Liver (tissue), 9 donors: ENCODE measurements around the gene UBXN11. TPM values are rescaled to one million over a fixed set of nuclear protein-coding genes. Genes with fewer than 3 reads are reported as not detected.
A peak's percentile ranks its signal among the peaks of the same experiment; 100 is the strongest.

Experiments
- DNase-seq: peaks from one replicate; pipeline ENCODE4 v3.0.0-alpha.2; 2017; ENCODE audit warnings: low spot score
- H3K27ac ChIP-seq, 2 donors: one replicate each; pipeline ENCODE4 v1.7.0; 2013; ENCODE audit warnings: inconsistent platforms in 2 of 2, low read length in 2 of 2, control low read depth in 1 of 2, low read depth in 1 of 2, mild to moderate bottlenecking in 1 of 2
- H3K27me3 ChIP-seq, 4 donors: one replicate each; pipeline versions ENCODE4 v1.6.1 to v1.7.0; 2013; ENCODE audit warnings: low read length in 3 of 4, inconsistent platforms in 1 of 4, mild to moderate bottlenecking in 1 of 4, moderate library complexity in 1 of 4; ENCODE audit not compliant: control insufficient read depth in 4 of 4, insufficient read depth in 4 of 4
- H3K36me3 ChIP-seq, 4 donors: one replicate each; pipeline versions ENCODE4 v1.6.1 to v1.7.0; 2013; ENCODE audit warnings: low read length in 3 of 4, mild to moderate bottlenecking in 3 of 4, low read depth in 1 of 4, moderate library complexity in 1 of 4; ENCODE audit not compliant: control insufficient read depth in 4 of 4, insufficient read depth in 3 of 4
- H3K4me1 ChIP-seq, 4 donors: one replicate each; pipeline versions ENCODE4 v1.6.1 to v1.7.0; 2013; ENCODE audit warnings: low read length in 3 of 4, mild to moderate bottlenecking in 3 of 4, moderate library complexity in 1 of 4; ENCODE audit not compliant: control insufficient read depth in 4 of 4, insufficient read depth in 4 of 4
- H3K4me3 ChIP-seq, 3 donors: one replicate each; pipeline versions ENCODE4 v1.6.1 to v1.7.0; 2013; ENCODE audit warnings: low read length in 3 of 3, control low read depth in 1 of 3, low read depth in 1 of 3, mild to moderate bottlenecking in 1 of 3
- H3K9ac ChIP-seq, 2 donors: one replicate each; pipeline ENCODE4 v1.7.0; 2013; ENCODE audit warnings: low read length in 2 of 2, mild to moderate bottlenecking in 2 of 2, moderate library complexity in 2 of 2, control low read depth in 1 of 2, low read depth in 1 of 2
- H3K9me3 ChIP-seq, 4 donors: one replicate each; pipeline versions ENCODE4 v1.6.1 to v1.7.0; 2013; ENCODE audit warnings: low read length in 3 of 4; ENCODE audit not compliant: control insufficient read depth in 4 of 4
- RAD21 ChIP-seq, 2 donors: IDR thresholded peaks; 2 replicates each; pipeline ENCODE4 v1.6.1; 2016; ENCODE audit warnings: antibody characterized with exemption in 2 of 2, mild to moderate bottlenecking in 2 of 2
- YY1 ChIP-seq: IDR thresholded peaks from 2 replicates; pipeline ENCODE4 v1.6.1; 2016; ENCODE audit warnings: antibody characterized with exemption, mild to moderate bottlenecking
- WGBS: extraction: QIAGEN DNeasy Blood & Tissue Kit; methylation state at CpG from one replicate; pipeline ENCODE4 v1.1.7; 2013; 5-methylcytosine and 5-hydroxymethylcytosine counted together
- polyA plus RNA-seq, 2 donors: library from polyadenylated mRNA; stranded (reverse) in 1 of 2; unstranded in 1 of 2; fragments of 200-250 nt in 1 of 2; fragments of >200 nt in 1 of 2; fragmentation: Nextera tagmentation in 1 of 2; extraction: Ambion mirVana in 1 of 2; gene quantifications; one replicate each; pipeline versions ENCODE4 v1.2.1 to v1.2.3, GENCODE V29; 2013 to 2015
- total RNA-seq, 2 donors: library from RNA; depleted of rRNA; stranded (reverse); fragments of >200 nt; gene quantifications; one replicate each; pipeline ENCODE4 v1.2.3, GENCODE V29; 2014
- TF ChIP-seq, protein P1 (sequence below): IDR thresholded peaks from 2 replicates; pipeline ENCODE4 v1.6.1; 2016; ENCODE audit warnings: antibody characterized with exemption
- TF ChIP-seq, protein P2 (sequence below): fragments of 150-350 bp; IDR thresholded peaks from 2 replicates; pipeline ENCODE4 v1.5.1; 2017; ENCODE audit warnings: improper control_type of control experiment, low read depth, low read length; ENCODE audit not compliant: missing input control
- TF ChIP-seq, protein P3 (sequence below): IDR thresholded peaks from 2 replicates; pipeline ENCODE4 v1.6.1; 2016; ENCODE audit warnings: antibody characterized with exemption
- donor health status: healthy.
- donor health status: healthy.
- donor health status: healthy.
- donor health status: healthy.
- donor health status: healthy.

Gene UBXN11
- total and polyA plus RNA-seq, 4 donors = 3.0 to 9.5 (median 7.3) TPM

DNA sequence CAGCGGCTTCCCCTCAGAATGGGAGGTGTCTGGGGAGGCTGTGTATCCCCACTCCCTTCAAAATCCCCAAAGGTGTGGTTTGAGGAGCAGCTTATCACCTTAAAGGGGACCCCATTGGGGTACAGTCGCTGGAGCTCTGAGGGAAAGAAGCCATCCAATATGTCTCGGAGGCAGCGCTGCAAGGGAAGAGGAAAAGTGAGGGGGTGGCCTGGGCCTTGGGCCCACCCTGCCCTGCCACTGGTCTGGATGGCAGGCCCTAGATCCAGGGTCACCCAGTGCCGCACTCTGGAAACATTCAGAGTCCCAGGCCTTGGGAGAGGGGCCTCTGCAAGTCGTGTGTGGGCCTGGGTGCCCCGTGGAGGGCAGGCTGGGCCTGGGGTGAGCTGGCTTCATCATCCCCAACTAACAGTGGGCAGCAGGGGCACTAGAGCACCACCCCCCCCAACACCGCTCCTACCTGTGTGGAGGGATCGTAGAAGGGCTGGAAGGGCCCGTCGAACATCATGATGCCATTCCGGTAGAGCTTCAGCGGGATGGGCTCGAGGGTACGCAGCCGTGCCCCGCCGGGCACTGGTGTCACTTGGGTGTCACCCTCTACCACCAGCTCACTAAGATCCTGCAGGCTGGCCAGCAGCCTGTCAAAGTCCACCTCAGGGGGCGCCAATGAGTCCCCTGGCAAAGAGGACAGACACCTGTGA lies 20.9 kb downstream of the UBXN11 start:
- no peaks in the 10 kb centered on the region for H3K9me3 ChIP-seq
- H3K27me3 ChIP-seq = no peaks in the 10 kb centered on the region
- peaks cover 0 to 17% (median 3%) of the 10 kb centered on the region in 4 donors for H3K4me1 ChIP-seq
- no peak overlapping the region for H3K27ac ChIP-seq
- no peak overlapping the region for H3K9ac ChIP-seq
- H3K4me3 ChIP-seq = no peak overlapping the region
- TF ChIP-seq, protein P1, sequence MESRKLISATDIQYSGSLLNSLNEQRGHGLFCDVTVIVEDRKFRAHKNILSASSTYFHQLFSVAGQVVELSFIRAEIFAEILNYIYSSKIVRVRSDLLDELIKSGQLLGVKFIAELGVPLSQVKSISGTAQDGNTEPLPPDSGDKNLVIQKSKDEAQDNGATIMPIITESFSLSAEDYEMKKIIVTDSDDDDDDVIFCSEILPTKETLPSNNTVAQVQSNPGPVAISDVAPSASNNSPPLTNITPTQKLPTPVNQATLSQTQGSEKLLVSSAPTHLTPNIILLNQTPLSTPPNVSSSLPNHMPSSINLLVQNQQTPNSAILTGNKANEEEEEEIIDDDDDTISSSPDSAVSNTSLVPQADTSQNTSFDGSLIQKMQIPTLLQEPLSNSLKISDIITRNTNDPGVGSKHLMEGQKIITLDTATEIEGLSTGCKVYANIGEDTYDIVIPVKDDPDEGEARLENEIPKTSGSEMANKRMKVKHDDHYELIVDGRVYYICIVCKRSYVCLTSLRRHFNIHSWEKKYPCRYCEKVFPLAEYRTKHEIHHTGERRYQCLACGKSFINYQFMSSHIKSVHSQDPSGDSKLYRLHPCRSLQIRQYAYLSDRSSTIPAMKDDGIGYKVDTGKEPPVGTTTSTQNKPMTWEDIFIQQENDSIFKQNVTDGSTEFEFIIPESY = no peak
- TF ChIP-seq YY1 = no peak
- TF ChIP-seq, protein P2, sequence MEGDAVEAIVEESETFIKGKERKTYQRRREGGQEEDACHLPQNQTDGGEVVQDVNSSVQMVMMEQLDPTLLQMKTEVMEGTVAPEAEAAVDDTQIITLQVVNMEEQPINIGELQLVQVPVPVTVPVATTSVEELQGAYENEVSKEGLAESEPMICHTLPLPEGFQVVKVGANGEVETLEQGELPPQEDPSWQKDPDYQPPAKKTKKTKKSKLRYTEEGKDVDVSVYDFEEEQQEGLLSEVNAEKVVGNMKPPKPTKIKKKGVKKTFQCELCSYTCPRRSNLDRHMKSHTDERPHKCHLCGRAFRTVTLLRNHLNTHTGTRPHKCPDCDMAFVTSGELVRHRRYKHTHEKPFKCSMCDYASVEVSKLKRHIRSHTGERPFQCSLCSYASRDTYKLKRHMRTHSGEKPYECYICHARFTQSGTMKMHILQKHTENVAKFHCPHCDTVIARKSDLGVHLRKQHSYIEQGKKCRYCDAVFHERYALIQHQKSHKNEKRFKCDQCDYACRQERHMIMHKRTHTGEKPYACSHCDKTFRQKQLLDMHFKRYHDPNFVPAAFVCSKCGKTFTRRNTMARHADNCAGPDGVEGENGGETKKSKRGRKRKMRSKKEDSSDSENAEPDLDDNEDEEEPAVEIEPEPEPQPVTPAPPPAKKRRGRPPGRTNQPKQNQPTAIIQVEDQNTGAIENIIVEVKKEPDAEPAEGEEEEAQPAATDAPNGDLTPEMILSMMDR = peak; percentile 8
- no peaks in the 10 kb centered on the region for H3K36me3 ChIP-seq
- DNase-seq = peak; percentile 62
- 85% methylated on average over 19 of the region's 19 CpGs for WGBS

DNA sequence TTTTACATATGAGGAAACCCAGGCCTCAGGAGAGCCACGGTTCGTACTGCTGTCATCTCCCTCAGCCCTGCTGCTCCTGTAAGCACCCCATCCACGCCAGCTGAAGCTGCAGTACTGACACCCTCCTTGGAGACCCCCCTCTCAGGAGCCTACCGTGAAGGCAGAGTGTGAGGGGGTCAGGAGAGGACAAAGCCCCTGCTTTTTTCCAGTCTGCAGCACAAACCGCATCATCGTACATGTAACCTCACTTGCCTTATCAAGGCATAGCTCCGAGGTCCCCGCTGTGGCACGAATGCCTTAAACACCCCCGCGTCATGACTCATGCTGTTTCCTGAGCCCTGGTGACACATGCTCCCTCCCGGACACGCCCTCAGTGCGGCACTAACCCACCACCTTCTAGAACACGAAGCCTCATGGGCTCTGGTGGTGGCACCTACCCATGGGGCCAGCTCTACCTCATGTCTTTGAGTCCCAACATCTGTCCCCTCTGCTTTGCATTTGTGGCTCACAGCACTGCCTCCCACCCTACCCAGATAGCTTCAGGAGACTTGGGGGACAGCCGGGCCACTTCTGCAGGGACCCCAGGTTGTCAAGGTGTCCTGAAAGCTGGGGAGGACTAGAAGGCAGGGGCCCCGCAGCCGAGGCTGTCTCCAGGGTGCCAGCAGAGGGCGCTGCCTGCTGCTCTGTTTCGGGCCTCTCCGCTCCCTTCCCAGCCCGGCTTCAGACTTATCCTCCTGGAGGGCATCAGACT lies 21.7 kb downstream of the UBXN11 start:
- no peak overlapping the region for H3K27ac ChIP-seq

More for the DNA sequence above, 21.7 kb downstream of the UBXN11 start:
- TF ChIP-seq, protein P2 = peak; percentile 60
- TF ChIP-seq RAD21 (IDR thresholded peaks at IDR 0.05) = peak; percentile 68 to 82
- TF ChIP-seq, protein P3, sequence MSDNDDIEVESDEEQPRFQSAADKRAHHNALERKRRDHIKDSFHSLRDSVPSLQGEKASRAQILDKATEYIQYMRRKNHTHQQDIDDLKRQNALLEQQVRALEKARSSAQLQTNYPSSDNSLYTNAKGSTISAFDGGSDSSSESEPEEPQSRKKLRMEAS = no peak
- Histone ChIP-seq H3K27me3 (no peaks in the 10 kb centered on the region), H3K4me1 (peaks cover 0 to 17% (median 4%) of the 10 kb centered on the region in 4 donors), H3K4me3 (no peak overlapping the region), H3K36me3 (no peaks in the 10 kb centered on the region), H3K9me3 (no peaks in the 10 kb centered on the region), H3K9ac (no peak overlapping the region)
- DNase-seq = peak; percentile 76
- 58% methylated on average over 22 of the region's 22 CpGs for WGBS
